Endothelial cell of umbilical vein (primary cell): ENCODE data around the gene MTERF1.

Source experiments
- EZH2 ChIP-seq: IDR thresholded peaks from 2 replicates; pipeline ENCODE4 v1.6.1; 2012; ENCODE audit warnings: borderline replicate concordance, low read depth, mild to moderate bottlenecking, moderate library complexity, low read length, inconsistent platforms; ENCODE audit not compliant: severe bottlenecking
- TF ChIP-seq, protein P1 (sequence below), 2 donors: IDR thresholded peaks; 1 replicate in 1 of 2; 2 replicates in 1 of 2; pipeline ENCODE4 v1.5.1; 2011; ENCODE audit warnings: low read length in 2 of 2, mild to moderate bottlenecking in 2 of 2, moderate library complexity in 2 of 2, control low read depth in 1 of 2, inconsistent platforms in 1 of 2, low read depth in 1 of 2; ENCODE audit not compliant: insufficient read depth in 1 of 2; ENCODE audit errors: extremely low read depth in 1 of 2

DNA sequence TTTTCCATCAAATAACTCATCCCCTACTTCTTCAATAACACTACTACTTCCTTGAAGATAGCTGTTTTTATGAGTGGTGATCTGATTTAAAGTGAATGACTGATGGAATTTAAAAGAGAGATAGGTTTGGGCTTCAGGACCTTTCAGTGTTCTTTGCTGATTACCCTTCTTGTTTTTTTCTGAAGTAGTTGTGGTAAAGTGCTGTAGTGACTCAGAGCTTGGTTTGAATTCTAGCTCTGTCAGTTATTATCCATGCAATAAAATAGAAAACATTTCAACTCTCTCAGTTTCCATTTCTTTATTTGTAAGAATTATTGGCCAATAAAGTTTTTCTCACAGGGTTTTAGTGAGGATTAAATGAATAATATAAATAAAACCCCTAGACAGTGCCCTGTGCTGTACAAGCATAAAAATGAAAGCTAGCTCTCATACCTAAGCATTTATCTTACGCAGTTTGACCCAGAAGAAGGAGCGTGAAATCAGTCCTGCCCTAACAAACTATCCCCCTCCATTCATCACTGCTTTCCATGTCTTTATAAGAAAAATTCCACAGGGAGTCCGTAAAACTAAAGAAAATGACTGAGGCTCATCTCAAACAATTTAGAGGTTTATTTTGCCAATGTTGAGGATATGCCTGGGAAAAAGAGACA is 35.0 kb upstream of the MTERF1 start:
- TF ChIP-seq EZH2: no peak
- TF ChIP-seq, protein P1, sequence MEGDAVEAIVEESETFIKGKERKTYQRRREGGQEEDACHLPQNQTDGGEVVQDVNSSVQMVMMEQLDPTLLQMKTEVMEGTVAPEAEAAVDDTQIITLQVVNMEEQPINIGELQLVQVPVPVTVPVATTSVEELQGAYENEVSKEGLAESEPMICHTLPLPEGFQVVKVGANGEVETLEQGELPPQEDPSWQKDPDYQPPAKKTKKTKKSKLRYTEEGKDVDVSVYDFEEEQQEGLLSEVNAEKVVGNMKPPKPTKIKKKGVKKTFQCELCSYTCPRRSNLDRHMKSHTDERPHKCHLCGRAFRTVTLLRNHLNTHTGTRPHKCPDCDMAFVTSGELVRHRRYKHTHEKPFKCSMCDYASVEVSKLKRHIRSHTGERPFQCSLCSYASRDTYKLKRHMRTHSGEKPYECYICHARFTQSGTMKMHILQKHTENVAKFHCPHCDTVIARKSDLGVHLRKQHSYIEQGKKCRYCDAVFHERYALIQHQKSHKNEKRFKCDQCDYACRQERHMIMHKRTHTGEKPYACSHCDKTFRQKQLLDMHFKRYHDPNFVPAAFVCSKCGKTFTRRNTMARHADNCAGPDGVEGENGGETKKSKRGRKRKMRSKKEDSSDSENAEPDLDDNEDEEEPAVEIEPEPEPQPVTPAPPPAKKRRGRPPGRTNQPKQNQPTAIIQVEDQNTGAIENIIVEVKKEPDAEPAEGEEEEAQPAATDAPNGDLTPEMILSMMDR (IDR thresholded peaks at IDR 0.05; ENCODE audit: extremely low read depth in 1 of 2, insufficient read depth in 1 of 2, low read depth in 1 of 2, low read length in 2 of 2): no peak
